MG63 (cell line): ENCODE measurements around the gene FBXO2. TPM values are rescaled to one million over a fixed set of nuclear protein-coding genes. Genes with fewer than 3 reads are reported as not detected.
"Not testable (repeated sequence)": the region's sequence is repeated elsewhere in the genome, so short reads cannot be mapped to it uniquely, and the experiment has no call there.

ENCODE experiments used
- DNase-seq: peaks from one replicate; pipeline ENCODE4 v3.0.0-alpha.2; 2020
- H3K27me3 ChIP-seq: fragments of 250-450 bp; sonication (Bioruptor Pico); 2 replicates; pipeline ENCODE4 v1.5.1; 2020; ENCODE audit warnings: mild to moderate bottlenecking, moderate library complexity
- H3K36me3 ChIP-seq: fragments of 250-450 bp; sonication (Bioruptor Pico); 2 replicates; pipeline ENCODE4 v1.5.1; 2020; ENCODE audit warnings: mild to moderate bottlenecking, moderate library complexity
- H3K4me3 ChIP-seq: fragments of 250-450 bp; sonication (Bioruptor Pico); 2 replicates; pipeline ENCODE4 v1.5.1; 2020; ENCODE audit warnings: mild to moderate bottlenecking, moderate library complexity
- H3K9me3 ChIP-seq: fragments of 250-450 bp; sonication (Bioruptor Pico); 2 replicates; pipeline ENCODE4 v1.5.1; 2020; ENCODE audit warnings: mild to moderate bottlenecking, moderate library complexity
- total RNA-seq: library from RNA; depleted of rRNA; stranded (reverse); fragments of >200 nt; shearing (Covaris generic); gene quantifications from 2 replicates; pipeline ENCODE4 v1.2.3, GENCODE V29; 2014; ENCODE audit warnings: low replicate concordance

The FBXO2 gene
- total RNA-seq, 1 experiment from 2014 or later = not detected

DNA sequence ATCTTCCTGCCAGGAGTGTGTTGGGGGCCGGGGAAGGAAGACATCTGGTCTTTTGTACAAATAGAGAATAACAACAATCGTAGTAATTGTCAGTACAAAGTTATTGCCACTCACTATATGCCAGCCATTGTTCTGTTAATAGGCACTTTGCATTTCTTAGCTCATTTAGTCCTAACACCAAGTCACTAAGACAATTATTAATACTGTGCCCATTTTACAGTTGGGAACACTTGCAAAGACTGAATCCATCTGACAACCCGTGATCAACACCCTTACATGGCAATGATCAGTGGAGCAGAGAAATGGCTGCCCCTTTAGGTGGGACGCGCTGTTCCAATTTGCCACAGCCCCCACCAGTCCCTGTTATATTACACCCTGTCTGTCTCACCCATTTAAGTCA lies 33.3 kb downstream of the FBXO2 start:
- Histone ChIP-seq H3K27me3 (no peaks in the 10 kb centered on the region; the same call in 1 of the 2 replicates), H3K9me3 (no peaks in the 10 kb centered on the region), H3K4me3 (no peak overlapping the region), H3K36me3 (no peaks in the 10 kb centered on the region)
- DNase-seq = no peak

DNA sequence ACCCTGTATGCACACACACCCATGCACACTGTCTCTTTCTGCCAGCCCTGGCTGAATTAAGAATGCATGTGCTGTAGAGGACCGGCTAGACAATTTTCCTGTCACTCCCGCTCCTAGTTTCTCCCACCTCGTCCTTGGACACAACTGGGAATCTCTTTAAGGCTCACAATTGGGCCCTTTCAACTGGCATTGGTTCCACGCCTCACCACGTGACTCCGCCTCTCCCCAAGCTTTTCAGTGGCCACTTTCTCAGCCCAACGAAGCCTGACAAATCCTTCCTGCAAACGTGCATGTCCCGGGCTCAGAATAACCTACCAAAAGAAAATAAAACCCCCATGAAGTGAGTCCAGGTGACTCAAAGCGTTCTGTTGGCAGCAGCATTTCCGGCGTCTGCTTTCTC lies 33.8 kb downstream of the FBXO2 start:
- H3K9me3 ChIP-seq = no peaks in the 10 kb centered on the region
- no peaks in the 10 kb centered on the region for H3K36me3 ChIP-seq
- no peak for DNase-seq
- no peak overlapping the region for H3K4me3 ChIP-seq
- no peaks in the 10 kb centered on the region; the same call in 1 of the 2 replicates for H3K27me3 ChIP-seq

DNA sequence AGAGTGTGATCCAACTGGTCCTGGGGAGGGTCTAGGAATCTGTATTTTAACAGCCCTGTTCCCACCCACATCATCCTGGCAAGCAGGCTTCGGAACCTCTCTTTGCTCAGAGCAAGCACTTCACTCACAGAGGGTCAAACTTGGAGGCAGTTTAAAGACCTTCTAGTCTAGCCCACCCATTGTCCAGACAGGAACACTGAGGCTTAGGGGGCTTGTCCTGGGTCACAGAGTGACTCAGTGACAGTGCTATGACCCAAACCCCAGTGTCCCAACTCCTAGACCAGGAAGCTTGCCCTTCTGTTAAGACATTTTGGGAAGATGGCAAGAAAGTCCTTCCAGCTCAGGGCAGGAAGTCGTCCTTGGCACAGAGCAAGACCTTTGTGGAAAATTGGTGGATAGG lies 36.5 kb downstream of the FBXO2 start:
- H3K4me3 ChIP-seq = no peak overlapping the region
- DNase-seq = no peak
- no peaks in the 10 kb centered on the region for H3K36me3 ChIP-seq
- no peaks in the 10 kb centered on the region for H3K9me3 ChIP-seq
- H3K27me3 ChIP-seq = no peaks in the 10 kb centered on the region; the same call in 1 of the 2 replicates

DNA sequence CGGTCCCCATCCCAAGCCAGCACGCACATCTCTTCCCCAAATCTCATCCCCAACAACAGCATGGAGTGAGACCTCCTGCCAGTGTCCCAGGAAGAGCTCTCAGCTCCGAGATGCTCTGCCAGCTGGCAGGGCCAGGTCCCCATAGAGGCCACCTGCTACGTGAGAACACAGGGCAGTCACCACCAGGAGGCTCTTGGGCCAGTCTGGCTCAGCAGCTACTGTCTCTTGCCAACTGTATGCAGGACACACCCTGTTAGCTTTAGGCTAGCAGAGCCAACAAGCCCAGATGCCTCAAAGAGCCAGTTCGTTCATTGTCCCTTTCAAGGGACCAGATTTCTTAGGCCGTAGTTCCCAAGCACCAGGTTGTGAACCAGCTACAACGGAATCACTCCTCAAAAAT lies 36.9 kb downstream of the FBXO2 start:
- Histone ChIP-seq H3K4me3 (no peak overlapping the region), H3K27me3 (no peaks in the 10 kb centered on the region)

DNA sequence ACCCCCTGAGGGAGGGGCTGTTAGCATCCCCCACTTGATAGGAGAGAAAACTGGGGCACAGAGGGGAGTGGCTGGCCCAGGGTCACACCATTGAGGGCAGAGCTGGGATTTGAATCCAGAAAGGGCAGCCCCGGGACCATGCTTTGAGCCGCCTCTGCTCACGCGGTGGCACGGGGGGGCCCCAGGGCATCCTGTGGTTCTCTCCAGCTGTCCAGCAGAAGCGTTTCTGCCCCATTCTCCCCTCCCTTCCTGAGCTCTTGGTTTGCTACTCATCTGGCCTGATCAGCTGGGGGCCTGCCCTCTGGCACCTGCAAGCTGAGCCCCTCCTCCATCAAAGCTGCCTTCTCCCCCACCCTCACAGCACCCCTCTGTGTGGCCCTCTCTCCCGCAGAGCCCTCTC lies 37.5 kb downstream of the FBXO2 start:
- no peaks in the 10 kb centered on the region for H3K27me3 ChIP-seq

More for the DNA sequence above, 36.9 kb downstream of the FBXO2 start:
- DNase-seq = no peak
- H3K36me3 ChIP-seq = no peaks in the 10 kb centered on the region
- no peaks in the 10 kb centered on the region for H3K9me3 ChIP-seq

DNA sequence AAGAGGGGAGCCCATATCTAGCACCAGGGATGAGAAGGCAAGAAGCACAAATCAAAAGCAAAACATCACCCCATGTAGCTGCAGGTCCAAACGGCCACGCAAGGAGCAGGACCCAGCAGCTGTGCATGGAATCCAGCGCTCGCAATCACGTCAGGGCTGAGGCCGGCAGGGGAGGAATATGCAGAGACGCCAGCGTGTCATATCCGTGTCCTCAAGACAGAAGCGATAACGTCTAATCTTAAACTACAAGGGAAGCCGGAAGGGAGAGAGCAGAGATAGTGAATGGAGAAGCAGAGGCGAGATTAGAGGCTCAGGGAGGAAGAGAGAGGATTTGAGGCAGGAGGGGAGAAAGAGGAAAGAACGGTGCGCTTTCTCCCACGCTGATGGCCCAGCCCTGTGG lies 39.1 kb downstream of the FBXO2 start:
- no peak for DNase-seq
- Histone ChIP-seq H3K36me3 (no peaks in the 10 kb centered on the region), H3K4me3 (no peak overlapping the region), H3K27me3 (no peaks in the 10 kb centered on the region), H3K9me3 (no peaks in the 10 kb centered on the region)

More for the DNA sequence above, 37.5 kb downstream of the FBXO2 start:
- no peaks in the 10 kb centered on the region for H3K36me3 ChIP-seq
- no peak for DNase-seq
- no peaks in the 10 kb centered on the region for H3K9me3 ChIP-seq
- H3K4me3 ChIP-seq = no peak overlapping the region

- H3K36me3 ChIP-seq = no peaks in the 10 kb centered on the region
- no peak overlapping the region for H3K4me3 ChIP-seq
- H3K27me3 ChIP-seq = no peaks in the 10 kb centered on the region
These were observed 40.9 kb downstream of the FBXO2 start for GRCh38 chr1:11613347-11613746.

GRCh38 chr1:11611638-11612327 lies 42.4 kb downstream of the FBXO2 start:
- Histone ChIP-seq H3K4me3 (no peak overlapping the region), H3K27me3 (no peaks in the 10 kb centered on the region), H3K9me3 (no peaks in the 10 kb centered on the region), H3K36me3 (no peaks in the 10 kb centered on the region)
- no peak for DNase-seq

More at GRCh38 chr1:11613347-11613746, 40.9 kb downstream of the FBXO2 start:
- no peak for DNase-seq
- H3K9me3 ChIP-seq = no peaks in the 10 kb centered on the region

- DNase-seq = no peak
- Histone ChIP-seq H3K36me3 (no peaks in the 10 kb centered on the region), H3K27me3 (no peaks in the 10 kb centered on the region), H3K4me3 (no peak overlapping the region), H3K9me3 (no peaks in the 10 kb centered on the region)
These were observed 43.5 kb downstream of the FBXO2 start for GRCh38 chr1:11610629-11611180.

DNA sequence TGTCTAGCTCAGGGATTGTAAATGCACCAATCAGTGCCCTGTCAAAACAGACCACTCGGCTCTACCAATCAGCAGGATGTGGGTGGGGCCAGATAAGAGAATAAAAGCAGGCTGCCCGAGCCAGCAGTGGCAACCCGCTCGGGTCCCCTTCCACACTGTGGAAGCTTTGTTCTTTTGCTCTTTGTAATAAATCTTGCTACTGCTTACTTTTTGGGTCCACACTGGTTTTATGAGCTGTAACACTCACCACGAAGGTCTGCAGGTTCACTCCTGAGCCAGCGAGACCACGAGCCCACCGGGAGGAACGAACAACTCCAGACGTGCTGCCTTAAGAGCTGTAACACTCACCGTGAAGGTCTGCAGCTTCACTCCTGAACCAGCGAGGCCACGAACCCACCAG lies 44.9 kb downstream of the FBXO2 start:
- not testable (repeated sequence) for DNase-seq, H3K9me3 ChIP-seq, H3K4me3 ChIP-seq, H3K36me3 ChIP-seq, H3K27me3 ChIP-seq

GRCh38 chr1:11608596-11609130 lies 45.6 kb downstream of the FBXO2 start:
- not testable (repeated sequence) for DNase-seq, H3K27me3 ChIP-seq, H3K4me3 ChIP-seq, H3K9me3 ChIP-seq, H3K36me3 ChIP-seq

DNA sequence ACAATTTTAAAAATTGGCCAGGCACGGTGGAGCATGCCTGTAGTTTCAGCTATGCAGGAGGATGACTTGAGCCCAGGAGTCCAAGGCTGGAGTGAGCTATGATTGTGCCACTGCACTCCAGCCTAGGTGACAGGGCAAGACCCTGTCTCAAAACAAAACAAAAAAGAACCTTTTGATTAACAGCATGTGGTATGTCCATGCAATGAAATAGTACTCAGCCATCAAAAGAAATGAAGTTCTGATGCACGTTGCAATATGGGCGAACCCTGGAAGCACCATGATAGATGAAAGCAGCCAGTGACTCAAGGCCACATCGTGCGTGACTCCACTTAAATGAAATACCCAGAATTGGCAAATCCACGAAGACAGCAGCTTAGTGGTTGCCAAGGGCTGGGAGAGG lies 47.5 kb downstream of the FBXO2 start:
- Histone ChIP-seq H3K4me3 (no peak overlapping the region), H3K9me3 (no peaks in the 10 kb centered on the region), H3K27me3 (no peaks in the 10 kb centered on the region)

GRCh38 chr1:11602981-11603380 lies 51.2 kb downstream of the FBXO2 start:
- no peak overlapping the region for H3K4me3 ChIP-seq
- no peak for DNase-seq
- no peaks in the 10 kb centered on the region for H3K27me3 ChIP-seq
- no peaks in the 10 kb centered on the region for H3K9me3 ChIP-seq
- no peaks in the 10 kb centered on the region for H3K36me3 ChIP-seq

More for the DNA sequence above, 47.5 kb downstream of the FBXO2 start:
- H3K36me3 ChIP-seq = no peaks in the 10 kb centered on the region
- no peak for DNase-seq

DNA sequence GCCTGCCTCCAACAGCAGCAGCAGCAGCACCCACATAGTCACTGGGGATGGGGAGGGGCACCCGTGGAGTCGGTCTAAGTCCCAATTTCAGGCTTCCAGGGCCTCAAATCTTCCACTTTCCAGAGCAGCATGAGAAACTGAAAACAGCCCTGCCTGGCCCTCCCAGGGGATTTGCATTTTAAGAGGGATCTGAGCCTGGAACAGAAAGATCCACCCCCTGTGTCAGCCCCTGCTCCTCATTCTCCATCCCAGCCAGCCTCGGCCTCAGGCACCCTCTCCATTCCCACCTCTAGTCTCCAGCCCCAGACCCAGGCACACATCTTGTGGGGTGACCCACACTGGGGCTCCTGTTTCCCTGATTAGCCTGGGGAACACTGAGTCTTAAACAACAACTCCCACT lies 51.8 kb downstream of the FBXO2 start:
- no peak for DNase-seq
- no peaks in the 10 kb centered on the region for H3K27me3 ChIP-seq
- no peaks in the 10 kb centered on the region for H3K36me3 ChIP-seq
- H3K4me3 ChIP-seq = no peak overlapping the region
- H3K9me3 ChIP-seq = no peaks in the 10 kb centered on the region

GRCh38 chr1:11600836-11601235 lies 53.4 kb downstream of the FBXO2 start:
- Histone ChIP-seq H3K36me3 (no peaks in the 10 kb centered on the region), H3K9me3 (no peaks in the 10 kb centered on the region), H3K27me3 (no peaks in the 10 kb centered on the region), H3K4me3 (no peak overlapping the region)
- no peak for DNase-seq

DNA sequence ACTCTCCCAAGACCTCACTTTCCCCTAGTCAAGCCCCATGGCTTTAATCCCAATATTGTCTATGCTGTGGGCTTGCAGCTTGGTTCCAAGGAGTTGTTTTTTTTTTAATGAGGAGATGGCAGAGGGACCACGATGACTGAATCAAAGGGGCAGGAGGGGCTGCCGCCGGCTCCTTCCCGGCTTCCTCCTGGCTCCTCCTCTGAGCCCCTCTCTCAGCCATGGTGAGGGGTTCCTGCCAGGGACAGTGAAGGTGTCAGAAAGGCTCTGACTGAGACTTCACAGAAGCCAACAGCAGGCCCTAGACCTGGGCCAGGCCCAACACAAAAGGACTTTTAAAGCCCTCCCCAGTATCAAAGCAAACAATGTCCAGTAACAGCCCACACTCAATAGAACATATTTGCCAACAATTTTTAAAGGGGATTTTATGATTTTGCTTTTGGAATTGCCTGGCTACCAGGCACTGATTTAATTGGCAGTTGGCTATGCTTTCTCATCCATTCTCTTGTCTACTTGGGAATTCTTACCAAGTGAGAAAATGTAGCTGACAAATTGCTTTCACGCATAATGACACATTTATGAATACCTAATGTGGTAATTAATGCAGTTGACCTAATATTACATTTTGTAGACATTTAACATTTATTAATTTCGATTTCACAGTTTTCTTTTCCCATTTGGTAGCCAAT lies 54.2 kb downstream of the FBXO2 start:
- Histone ChIP-seq H3K4me3 (no peak overlapping the region), H3K27me3 (no peaks in the 10 kb centered on the region), H3K36me3 (no peaks in the 10 kb centered on the region), H3K9me3 (no peaks in the 10 kb centered on the region)
- DNase-seq = no peak

GRCh38 chr1:11598461-11598860 lies 55.8 kb downstream of the FBXO2 start:
- no peaks in the 10 kb centered on the region for H3K9me3 ChIP-seq
- no peak for DNase-seq
- no peak overlapping the region for H3K4me3 ChIP-seq
- H3K27me3 ChIP-seq = no peaks in the 10 kb centered on the region
- H3K36me3 ChIP-seq = no peaks in the 10 kb centered on the region
